RKO (cell line): ENCODE measurements around the gene ADGRF4.

Source experiments
- DNase-seq: peaks from one replicate; pipeline ENCODE4 v3.0.0-alpha.2; 2016; ENCODE audit warnings: low spot score

The ADGRF4 gene, protein sequence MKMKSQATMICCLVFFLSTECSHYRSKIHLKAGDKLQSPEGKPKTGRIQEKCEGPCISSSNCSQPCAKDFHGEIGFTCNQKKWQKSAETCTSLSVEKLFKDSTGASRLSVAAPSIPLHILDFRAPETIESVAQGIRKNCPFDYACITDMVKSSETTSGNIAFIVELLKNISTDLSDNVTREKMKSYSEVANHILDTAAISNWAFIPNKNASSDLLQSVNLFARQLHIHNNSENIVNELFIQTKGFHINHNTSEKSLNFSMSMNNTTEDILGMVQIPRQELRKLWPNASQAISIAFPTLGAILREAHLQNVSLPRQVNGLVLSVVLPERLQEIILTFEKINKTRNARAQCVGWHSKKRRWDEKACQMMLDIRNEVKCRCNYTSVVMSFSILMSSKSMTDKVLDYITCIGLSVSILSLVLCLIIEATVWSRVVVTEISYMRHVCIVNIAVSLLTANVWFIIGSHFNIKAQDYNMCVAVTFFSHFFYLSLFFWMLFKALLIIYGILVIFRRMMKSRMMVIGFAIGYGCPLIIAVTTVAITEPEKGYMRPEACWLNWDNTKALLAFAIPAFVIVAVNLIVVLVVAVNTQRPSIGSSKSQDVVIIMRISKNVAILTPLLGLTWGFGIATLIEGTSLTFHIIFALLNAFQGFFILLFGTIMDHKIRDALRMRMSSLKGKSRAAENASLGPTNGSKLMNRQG

DNA sequence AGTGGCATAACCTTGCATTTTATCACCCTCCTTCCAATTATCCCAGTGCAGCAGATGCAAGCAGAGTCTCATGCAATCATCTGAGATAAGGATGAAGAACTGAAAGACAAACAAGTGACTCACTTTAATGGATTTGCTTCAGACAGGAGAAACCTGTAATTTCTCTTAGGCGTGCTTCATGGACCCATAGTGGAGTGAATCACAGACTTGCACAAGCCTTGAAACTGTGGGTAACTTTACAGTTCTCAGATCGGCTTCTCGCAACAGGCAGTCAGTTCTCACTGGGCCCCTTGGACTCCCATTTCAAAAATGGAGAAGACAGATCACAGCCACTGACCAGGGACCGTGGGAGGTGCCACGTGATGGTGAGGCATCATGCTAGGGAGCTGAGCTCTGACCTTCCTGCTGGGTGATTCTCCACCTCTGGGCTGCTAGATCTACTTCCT is at the start of gene ADGRF4:
Gene ADGRF4, plus strand, starts transcription at position 239 of the 446 bp plus-strand sequence. CDS start 8,666 bp downstream, outside the sequence.
- DNase-seq: peak; percentile 2

DNA sequence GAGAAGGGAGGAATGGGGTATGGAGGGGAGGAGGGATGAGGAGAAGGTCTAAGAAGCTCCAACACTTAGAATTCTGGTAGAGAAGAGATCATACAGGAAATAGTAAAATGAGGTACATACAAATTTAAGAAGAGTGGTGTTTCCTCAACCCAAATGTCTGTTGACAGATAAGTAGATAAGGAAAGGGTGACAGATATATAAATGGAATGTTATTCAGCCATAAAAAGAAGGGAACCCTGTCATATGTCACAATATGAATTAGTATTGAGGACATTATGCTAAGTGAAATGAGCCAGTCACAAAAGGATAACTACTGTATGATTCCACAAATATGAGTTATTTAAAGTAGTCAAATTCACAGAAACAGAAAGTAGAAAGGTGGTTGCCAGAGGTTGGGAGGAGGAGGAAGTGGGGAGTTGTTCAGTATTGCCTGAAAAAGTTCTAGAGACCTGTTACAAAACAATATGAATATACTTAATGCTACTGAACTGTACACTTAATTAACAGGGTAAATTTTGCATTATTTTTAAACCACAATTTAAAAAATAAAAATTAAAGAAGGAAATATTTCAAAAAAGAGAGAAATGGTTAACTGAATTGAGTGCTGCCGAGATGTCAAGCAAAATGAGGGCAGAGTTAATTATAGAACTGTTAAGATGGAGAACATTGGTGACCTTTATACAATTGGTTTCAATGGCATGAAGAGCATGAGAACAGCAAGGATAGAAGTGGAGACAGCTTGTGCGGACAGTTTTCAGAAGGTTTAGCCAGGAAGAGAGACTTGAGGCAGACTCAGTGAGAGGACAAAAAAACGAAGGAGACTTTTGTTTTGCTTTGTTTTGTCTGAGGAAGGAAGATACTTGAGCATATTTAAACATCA is 47.6 kb upstream of the ADGRF4 start:
- DNase-seq: no peak

DNA sequence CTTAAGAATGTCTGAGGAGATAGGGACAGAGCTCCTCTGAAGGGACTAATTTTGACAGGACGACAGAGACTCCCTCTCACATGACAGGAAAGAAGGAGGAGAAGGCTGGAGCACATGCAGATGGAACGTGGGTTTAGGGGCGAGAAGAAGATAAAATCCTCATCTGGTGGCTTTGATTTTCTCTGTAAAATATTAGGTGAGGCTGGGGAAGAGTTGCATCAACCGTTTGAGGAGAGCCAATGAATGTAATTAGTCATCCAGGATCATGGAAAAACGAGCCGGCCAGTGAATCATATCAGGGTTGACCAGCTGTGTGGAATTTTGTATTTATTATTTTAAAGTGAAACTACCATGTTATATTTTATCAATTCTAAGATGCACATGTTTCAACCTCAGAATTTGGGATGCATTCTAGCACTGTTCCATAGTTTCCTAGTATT is 46.9 kb upstream of the ADGRF4 start:
- peak; percentile 57 for DNase-seq

DNA sequence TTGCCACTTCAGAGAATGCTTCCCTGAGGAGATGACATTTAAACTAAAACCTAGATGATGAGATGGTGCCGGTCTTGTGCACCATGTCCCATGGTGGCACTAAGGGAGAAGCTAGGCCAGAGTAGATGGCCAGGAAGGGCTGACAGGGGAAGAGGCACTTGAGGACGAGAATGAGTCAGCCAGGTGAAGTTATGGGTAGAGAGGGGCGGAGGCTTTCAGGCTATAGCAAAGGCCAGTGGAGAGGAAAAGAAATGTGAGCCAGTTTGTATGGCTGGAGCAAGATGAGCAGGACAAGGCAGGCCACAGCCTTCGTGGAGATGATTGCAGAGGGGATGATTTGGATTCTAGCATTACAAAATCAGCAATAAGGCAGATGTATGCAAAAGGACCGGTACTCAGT is 44.7 kb upstream of the ADGRF4 start:
- no peak for DNase-seq

DNA sequence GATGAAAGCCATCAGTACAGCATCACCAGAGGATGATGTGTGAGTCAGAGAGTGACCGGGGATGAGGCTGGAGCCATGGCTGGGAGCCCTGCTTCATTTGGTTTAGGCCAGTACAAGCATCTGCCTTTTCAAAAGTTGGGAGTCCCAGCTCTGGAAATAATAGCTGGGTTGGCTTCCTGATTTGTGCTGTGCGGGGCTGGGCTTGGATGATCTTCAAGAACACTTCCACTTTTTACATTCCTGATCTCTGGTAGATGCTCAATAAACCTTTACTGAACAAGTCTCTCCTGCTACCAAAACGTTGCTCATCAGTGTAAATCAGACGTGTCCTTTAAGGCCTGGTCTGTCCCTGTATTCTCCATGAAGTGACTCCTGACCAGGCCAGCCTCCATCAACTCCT is 44.1 kb upstream of the ADGRF4 start:
- DNase-seq: no peak

DNA sequence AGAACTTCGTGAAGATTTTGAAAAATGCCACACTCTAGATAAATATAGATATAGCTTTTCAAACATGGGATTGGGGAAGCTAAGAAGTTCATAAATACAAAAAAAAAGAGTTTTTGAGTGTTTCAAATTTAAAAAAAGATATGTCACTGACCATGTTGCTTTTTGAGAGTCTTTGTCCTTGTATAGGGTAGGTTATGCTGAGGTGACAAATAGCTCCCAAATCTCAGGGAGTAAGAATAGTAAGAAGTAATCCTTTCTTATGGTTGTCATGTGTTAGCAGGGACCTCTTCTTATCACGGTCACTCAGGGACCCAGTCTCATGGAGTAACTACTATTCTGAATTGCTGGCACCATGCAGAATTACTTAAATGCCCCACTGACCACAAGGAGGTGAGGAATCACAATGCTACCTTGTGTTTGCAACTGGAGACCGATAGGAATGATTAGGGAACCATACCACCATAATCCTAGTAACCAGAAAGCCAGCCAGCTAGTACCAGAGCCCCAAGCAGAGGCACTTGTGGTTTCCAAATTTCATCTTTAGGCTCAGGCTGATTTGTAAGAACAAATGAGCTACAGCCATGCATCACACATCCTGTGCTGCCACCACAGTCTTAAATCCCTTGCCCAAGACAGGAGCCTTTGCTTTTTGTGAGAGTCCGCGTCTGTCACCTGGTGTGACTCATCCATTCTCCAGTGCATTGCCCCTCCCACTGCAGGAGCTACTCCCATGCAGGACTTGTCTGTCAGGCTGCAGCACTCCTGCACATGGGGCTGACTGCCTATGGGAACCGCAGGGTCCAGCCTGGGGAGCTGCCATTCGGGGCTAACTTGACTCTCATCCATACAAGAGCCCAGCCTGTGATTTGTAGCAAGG is 42.4 kb upstream of the ADGRF4 start:
- peak; percentile 56 for DNase-seq

DNA sequence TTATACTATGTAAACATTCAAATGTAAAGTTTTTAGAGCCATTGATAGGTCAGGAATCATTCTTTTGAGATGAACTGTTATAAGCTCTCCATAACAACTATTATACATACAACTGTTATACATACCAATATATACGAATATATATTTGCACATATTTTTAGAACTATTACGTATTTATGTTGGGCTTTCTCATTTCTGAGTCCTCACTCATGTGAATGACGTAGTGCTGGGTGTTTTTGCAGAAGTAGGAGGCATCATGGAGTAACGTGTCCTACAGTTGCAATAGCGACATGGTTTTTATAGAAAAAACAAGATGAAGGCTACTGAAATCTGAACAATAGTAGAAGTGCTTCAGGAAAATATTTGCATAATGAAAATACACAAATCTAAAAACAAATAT is 36.4 kb upstream of the ADGRF4 start:
- DNase-seq: no peak

DNA sequence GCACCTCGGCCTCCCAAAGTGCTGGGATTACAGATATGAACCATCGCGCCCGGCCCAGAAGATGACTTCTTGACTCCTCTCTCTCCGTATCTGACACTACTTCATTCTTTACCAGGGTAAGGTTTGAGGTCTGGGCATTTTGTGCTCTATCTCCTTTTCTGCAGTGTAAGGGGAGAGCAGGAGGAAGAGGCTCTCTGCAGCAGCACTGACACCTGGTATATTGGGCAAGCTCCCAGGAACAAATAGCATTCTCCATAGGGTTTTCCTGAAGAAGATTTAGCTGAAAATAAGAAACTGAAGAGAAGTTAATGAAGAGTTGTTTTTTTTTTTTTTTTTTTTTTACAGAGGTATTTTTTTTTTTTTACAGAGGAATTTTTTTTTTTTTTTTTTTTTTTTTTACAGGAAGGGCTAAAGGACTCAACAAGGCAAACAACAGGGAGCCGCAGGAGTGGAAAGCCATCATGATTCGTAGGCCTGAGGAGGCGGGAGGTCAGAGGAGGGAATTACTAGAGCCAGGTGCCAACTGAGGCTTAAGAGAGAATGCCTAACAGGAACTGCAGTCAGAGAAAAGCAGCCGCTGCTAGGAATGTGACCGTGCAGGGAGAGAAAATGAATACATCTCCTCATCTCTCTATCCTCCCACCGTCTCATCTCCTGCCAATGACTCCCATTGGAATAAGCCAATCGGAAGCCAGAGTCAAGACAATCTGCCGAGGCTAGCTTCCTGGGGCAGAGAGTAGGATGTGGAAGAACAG is 34.7 kb upstream of the ADGRF4 start:
- DNase-seq: no peak

DNA sequence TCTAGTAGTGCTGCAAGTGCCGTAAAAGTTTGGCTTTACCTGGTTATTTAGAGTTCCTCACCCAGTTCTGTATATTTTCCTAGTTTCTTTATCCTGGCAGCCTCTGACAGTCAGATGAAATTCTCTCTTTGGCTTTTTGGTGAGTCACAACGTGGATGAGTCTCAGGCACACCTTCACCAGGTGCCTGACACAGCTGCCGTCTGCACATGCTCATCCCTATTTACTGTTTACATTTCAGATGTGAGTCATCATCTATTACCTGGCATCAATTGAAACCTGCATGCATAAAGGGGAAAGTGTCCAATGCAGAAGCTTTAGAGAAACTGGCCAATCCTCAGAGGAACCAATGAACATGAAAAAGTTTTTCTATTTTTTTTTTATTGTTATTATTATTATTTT is 33.3 kb upstream of the ADGRF4 start:
- no peak for DNase-seq

DNA sequence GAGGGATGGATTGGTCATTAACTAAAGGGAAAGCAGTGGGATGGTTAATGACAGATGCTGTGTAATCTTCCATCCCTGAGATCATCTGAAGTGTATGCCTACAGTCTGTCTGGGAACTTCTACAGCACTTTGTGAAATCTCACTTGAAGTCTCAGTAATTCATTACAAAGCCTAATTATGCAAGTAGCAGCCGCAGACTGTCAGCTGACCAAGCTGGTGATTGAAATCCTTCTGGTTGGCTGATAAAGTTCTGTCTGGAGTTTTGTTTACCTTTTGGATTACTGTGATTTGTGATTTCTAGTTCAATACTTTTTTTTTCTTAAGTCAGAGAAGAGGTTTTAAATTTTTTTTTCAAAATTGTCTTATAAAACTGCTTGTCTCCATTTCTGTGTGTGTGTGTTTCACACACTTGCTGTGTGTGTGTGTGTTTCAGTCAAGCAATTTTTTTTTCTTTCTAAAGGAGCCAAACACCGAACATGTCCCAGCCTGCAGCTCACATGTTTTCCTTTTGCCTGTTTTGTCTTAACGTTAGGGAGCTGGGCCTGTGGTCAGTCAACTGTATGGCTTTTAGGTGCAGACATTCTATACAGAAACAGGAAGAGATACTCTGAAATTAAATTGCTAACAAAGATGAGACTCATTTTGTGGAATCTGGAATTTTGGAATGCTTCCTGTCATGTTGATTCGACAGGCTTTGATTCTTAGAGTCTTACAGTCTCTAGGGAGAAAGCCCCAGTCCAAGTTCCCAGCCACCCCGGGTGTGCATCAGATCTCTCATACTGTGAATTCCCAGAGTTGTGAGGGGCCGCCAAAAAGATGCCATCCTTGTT is 28.5 kb upstream of the ADGRF4 start:
- DNase-seq: no peak

DNA sequence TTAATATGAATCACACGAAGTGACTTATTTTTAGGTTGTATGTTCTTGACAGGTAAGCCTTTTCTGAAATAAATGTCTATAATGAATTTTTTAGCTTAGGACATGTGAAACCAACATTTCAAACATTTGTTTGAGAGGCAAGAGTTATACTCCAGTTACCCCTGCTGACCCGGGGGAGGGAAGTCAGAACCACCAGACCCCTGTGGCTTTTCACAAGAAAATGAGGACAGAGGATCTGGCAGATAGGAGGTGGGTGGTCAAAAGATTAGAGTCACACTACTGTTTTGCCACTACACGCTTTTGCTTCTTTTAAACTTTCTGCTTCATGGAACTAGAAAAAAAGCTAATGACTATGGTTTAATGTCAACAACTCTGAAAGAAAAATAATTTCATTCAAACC is 27.5 kb upstream of the ADGRF4 start:
- DNase-seq: no peak

DNA sequence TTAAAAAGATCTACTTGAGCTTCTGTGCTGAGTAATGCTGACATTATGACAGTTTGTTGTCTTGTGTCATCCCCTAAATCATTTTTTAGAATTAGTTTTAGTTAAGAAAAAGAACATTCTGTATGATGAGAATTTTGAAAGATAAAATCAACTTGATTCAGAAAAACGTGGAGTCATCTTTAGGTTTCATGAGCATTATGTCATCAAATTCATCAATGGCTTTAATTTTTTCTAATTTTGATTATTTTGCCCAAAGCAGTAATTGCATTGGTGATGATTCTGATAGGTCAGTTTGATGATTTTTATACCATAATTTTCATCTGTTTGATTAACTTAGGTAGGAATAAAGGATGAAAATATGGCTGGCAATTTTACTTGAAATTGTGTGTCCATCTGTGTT is 26.6 kb upstream of the ADGRF4 start:
- DNase-seq: no peak

DNA sequence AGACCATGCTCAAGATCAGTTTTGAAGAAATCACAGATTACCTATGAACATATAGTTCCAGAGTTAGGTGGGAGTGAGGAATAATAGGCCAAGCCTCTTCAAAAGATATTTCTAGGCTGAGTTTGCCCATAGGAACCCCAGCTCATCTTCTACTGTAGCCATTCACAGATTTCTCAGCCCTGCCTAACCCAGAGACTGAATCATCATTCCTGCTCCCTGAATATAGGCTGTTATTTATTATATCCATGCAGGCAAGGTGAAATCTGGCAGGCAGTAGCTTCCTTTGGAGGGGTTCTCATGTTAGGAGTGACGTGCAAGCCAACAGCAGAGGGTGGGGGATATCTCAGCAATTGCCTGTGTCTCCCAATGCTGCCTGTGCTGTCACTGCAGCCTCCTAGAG is 25.6 kb upstream of the ADGRF4 start:
- no peak for DNase-seq

DNA sequence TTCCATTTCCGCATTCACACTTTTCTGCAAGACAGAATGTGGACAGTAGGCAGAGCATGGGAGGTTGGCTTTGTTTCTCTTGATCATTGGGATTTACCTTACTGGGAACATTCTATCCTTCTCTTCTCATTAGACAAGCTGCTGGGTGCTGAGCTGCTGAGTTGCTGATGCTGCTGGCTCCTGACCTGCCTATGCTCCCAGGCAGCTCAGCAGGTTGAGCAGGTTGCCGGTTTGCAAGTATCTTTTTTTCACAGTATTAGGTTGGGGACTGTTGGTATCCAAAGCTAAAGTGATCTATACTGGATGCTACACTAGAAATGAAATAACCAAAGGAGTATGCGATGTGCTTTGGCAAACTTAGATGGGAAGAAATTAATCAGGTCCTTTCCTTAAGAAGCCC is 23.7 kb upstream of the ADGRF4 start:
- no peak for DNase-seq

DNA sequence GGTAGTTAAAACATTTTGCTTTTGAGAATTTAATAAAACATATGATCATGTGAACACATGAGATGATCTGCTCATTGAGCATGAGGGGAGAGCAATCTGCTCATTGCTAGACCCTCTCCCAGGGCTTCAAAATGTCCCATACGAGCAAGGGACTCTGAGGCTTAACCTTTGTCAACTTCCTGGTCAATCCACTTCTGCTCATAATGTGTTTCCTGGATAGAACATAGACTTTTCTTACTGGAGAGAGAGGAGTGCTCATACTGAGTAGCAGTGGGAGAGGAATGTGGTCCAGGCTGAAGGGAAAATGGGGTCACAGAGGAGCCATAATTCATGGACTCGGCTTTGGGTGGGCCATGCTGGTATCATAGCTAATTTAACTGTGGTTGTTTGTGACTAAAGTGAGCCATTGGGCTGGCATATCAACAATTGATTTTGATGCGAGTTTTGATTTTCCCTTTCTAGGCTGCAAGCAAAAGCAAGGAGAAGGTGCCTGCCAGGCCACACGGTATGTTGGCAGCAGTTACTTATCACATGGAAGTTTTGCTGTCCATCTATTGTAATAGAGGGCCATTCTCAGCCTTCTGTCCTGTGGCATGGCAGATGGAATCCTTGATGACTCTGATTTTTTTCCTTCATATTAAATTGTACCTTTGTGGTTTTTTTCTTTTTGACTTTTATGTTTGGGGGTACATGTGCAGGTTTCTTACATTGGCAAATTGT is 20.8 kb upstream of the ADGRF4 start:
- DNase-seq: no peak

DNA sequence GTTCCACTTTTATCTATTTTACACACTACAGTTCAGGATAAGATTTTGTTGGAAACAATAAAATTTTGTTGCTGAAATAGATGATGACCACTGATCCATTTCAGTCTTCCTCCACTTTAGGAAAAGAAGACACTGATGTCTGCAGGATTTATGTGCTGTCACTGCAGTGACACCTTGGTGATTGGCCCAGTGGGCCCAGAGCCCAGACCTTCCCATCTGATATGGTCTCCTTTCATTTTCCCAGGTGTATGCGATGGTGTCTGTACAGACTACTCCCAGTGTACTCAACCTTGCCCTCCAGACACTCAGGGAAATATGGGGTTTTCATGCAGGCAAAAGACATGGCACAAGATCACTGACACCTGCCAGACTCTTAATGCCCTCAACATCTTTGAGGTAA is 19.6 kb upstream of the ADGRF4 start:
- no peak for DNase-seq

DNA sequence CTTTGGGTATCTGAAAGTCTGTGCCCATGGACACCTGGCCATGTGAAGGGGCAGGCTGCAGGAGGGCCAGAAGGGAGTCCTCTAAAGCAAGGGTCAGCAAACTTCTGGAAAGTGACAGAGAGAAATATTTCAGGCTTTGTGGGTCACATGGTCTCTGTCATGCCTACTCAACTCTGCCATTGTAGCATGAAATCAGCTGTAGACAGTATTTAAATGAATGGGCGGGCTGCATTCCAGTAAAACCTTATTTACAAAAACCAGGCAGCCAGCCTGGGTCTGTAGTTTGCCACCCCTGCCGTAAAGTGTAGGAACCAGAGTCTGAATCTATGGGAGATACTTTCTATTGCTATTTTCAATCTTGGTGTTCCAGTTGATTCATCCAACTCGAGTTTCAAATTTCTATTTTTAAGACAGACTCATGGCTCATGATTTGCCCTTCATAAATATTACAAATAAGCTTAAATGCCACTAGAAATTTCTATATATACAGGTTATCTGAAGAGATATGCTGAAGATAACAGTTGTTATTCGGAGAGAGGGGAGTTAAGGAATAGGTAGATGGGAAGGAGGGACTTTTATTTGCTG is 19.0 kb upstream of the ADGRF4 start:
- no peak for DNase-seq

DNA sequence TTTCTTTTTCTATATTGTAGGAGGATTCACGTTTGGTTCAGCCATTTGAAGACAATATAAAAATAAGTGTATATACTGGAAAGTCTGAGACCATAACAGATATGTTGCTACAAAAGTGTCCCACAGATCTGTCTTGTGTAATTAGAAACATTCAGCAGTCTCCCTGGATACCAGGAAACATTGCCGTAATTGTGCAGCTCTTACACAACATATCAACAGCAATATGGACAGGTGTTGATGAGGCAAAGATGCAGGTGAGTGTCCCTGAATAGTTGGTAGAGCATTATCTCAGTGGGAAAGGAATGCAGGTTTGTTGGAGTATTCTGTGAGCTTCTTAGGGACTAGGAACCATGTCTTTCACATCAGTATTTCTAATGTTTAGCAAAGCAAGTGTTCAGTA is 18.3 kb upstream of the ADGRF4 start:
- DNase-seq: no peak

DNA sequence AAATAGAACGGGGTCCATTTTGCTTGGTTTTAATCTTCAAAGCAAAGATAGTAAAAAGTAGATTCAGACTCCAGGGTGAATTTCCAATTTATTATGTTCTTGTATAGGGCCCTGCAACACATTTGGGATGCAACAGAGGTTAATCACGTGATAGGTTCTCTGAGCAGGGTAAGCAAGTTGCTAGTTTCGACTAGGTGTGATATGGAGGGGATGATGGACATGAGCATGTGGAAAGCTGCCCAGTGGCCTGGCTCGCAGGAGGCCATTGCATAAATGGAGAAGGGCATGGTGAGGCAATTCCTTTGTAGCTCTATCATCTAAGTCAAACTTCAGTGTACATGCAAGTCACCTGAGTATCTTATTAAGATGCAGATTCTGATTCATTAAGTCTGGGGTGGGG is 17.7 kb upstream of the ADGRF4 start:
- DNase-seq: no peak
